Keratinocyte (primary cell): ENCODE results near the gene SMAD3.

Source experiments
- CTCF ChIP-seq, 3 experiments: IDR thresholded peaks in 1 of 3; conservative IDR thresholded peaks in 1 of 3; optimal IDR thresholded peaks in 1 of 3; 2 replicates in 2 of 3; 3 replicates in 1 of 3; pipeline versions ENCODE3 to v1.5.1; 2011; ENCODE audit warnings: low read length in 3 of 3, mild to moderate bottlenecking in 3 of 3, moderate library complexity in 2 of 3, control low read depth in 1 of 3, inconsistent platforms in 1 of 3; ENCODE audit not compliant: insufficient read depth in 2 of 3; ENCODE audit errors: extremely low read depth in 1 of 3
- EZH2 ChIP-seq: IDR thresholded peaks from one replicate; pipeline ENCODE4 v1.6.1; 2012; ENCODE audit warnings: inconsistent platforms, mild to moderate bottlenecking, low read length, moderate library complexity

DNA sequence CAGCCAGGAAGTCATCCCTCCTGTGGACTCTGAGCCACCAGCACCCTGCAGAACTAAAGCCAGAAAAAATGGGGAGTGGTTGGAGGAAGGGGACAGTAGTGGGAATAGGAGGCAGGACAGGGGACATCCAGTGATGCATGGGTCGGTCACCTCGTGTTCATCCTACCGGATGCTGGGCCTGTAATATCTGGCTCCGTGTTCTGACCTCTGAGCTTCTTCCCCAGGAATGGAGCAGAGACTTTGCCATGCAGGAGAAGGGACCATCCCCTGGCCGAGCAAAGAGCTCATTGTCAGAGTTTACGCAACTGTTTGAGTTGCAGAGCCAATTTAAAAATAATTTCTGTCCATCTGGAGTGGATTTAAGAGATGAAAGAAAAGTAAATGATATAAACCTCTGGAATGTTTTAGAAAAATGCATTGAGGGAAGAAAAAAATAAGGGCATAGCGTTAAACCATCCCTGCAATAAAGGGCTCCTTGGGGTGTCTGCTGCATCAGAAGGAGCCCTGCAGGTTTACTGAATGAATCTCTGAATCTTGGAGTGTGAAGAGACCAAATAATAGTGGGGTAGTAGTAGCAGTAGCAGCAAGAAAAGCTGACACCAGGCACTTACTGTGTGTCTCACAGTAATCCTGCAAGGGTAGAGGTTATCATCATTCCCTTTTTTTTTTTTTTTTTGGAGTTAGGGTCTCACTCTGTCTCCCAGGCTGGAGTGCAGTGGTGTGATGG, 118.2 kb downstream of the SMAD3 start:
- TF ChIP-seq CTCF (optimal IDR thresholded peaks at IDR 0.05 in 1 of 3, IDR thresholded peaks at IDR 0.05 in 1 of 3, conservative IDR thresholded peaks at IDR 0.05 in 1 of 3; ENCODE audit: extremely low read depth in 1 of 3, insufficient read depth in 2 of 3, low read length in 3 of 3), result no peak
- TF ChIP-seq EZH2, result no peak
